ENCODE data around the gene ROPN1.
"Not testable (repeated sequence)": the region's sequence is repeated elsewhere in the genome, so short reads cannot be mapped to it uniquely, and the experiment has no call there.

The ROPN1 gene

DNA sequence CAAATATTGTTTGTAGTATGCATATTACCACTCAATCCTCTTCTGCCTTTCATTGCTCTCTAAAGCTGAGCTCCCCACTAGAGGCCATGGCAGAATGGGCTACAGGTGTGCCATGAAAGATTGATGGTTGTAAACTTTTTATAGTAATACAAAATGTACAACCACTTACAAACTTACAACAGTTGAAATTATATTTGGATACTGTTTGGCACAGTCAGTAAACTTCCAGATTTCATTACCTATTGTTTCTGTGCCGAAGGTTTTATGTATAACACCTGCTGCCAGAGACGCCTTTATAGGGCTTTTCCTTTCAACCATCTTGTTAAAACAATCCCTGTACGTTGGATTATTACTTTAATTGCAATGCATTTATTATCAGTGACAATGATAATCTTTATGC lies 7.0 kb downstream of the ROPN1 start:
- no peak for TF ChIP-seq TARDBP (IDR thresholded peaks at IDR 0.05)
- no peak for TF ChIP-seq HDGF (IDR thresholded peaks at IDR 0.05; ENCODE audit: borderline replicate concordance)
- no peak for TF ChIP-seq SUZ12 (IDR thresholded peaks at IDR 0.05)
- no peak for TF ChIP-seq ARNT (IDR thresholded peaks at IDR 0.05)
- ChIA-PET CTCF (interaction anchor here (0.6 kb wide), 1 partner anchor 343 kb away, joined by 3 read pairs; no protein-coding TSS in a partner anchor), POLR2A (no interaction called here)

DNA sequence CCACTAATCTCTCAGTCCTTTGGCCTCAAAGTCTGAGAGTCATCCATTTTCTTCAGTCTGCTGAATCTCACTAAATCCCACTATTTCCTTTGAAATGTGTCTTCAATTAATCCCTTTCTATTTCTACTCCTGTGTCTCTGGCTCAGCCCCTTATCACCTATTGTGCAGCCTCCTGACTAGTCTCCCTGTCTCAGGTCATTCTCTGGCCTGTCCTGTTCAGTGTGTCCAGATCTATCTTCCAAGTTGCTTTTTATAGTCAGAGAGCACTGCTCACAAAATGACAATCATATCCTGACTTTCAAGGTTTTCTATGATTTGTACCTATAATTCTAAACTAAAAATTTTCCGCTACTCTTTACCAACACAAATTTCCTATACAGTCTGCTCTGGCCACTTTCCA lies 7.6 kb downstream of the ROPN1 start:
- ChIA-PET CTCF (no interaction called here), POLR2A (no interaction called here)
- no peak for DNase-seq (ENCODE audit: extremely low spot score)
- TF ChIP-seq FOXA1 (IDR thresholded peaks at IDR 0.05) (no peak), FOXM1 (IDR thresholded peaks at IDR 0.05; ENCODE audit: borderline replicate concordance) (no peak), ZNF384 (IDR thresholded peaks at IDR 0.05) (no peak), LEF1 (IDR thresholded peaks at IDR 0.05; ENCODE audit: borderline replicate concordance) (no peak), ARNT (IDR thresholded peaks at IDR 0.05) (no peak), HDGF (IDR thresholded peaks at IDR 0.05; ENCODE audit: borderline replicate concordance) (no peak), NFRKB (IDR thresholded peaks at IDR 0.05) (no peak), ELF4 (IDR thresholded peaks at IDR 0.05) (no peak)
- TF ChIP-seq, protein P1, sequence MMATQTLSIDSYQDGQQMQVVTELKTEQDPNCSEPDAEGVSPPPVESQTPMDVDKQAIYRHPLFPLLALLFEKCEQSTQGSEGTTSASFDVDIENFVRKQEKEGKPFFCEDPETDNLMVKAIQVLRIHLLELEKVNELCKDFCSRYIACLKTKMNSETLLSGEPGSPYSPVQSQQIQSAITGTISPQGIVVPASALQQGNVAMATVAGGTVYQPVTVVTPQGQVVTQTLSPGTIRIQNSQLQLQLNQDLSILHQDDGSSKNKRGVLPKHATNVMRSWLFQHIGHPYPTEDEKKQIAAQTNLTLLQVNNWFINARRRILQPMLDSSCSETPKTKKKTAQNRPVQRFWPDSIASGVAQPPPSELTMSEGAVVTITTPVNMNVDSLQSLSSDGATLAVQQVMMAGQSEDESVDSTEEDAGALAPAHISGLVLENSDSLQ (IDR thresholded peaks at IDR 0.05) = no peak

More for the DNA sequence above, 7.0 kb downstream of the ROPN1 start:
- no peak for DNase-seq (ENCODE audit: extremely low spot score)

DNA sequence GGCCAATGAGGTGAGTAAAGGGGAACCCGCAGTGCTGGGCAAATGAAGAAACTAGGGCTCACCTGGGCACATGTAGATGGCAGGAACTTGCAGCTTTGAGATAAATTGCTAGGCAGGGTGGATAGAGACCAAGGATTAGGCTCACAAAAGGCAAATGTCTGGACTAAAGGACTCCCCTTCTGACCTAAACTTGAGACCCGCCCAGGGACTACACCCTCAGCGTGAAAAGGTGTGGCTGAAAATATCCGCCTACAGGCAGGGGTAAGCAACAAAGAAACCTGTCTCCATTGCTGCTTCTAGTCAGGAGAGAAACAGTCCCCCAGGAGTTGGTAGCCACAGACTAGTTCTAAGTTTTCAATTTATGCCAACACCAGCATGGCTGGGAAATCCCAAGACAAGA lies 10.6 kb downstream of the ROPN1 start:
- CTCF ChIA-PET; DNase-seq (ENCODE audit: extremely low spot score); POLR2A ChIA-PET: not testable (repeated sequence)

DNA sequence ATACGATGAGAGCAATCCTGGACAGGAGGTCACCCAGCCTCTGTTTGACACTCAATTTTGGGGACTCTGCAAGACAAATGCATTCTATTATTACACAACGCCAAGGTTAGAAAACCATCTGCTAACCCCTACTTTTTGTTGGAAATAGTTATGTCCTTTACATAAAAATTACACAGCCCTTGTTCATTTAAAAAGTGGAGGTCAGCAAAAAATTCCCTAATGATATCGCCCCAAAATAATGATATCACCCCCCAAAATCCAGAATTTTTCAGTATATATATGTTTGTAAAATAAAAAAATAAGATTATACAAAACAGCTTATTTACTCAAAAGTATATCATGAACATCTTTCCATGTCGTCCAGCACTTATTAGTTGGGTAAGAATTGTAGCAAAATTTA lies 11.4 kb downstream of the ROPN1 start:
- TF ChIP-seq LEF1 (IDR thresholded peaks at IDR 0.05; ENCODE audit: borderline replicate concordance) = no peak
- no peak for TF ChIP-seq NFRKB (IDR thresholded peaks at IDR 0.05)
- no peak for TF ChIP-seq FOXM1 (IDR thresholded peaks at IDR 0.05; ENCODE audit: borderline replicate concordance)
- TF ChIP-seq FOXK2 (IDR thresholded peaks at IDR 0.05) = no peak
- TF ChIP-seq L3MBTL2 (conservative IDR thresholded peaks at IDR 0.05) = no peak
- no peak for TF ChIP-seq SUZ12 (IDR thresholded peaks at IDR 0.05)
- TF ChIP-seq CTBP1 (IDR thresholded peaks at IDR 0.05; ENCODE audit: borderline replicate concordance) = no peak
- DNase-seq (ENCODE audit: extremely low spot score) = no peak
- CTCF ChIA-PET = interaction anchor here (0.5 kb wide), 1 partner anchor 88 kb away, joined by 4 read pairs; no protein-coding TSS in a partner anchor
- POLR2A ChIA-PET = no interaction called here

DNA sequence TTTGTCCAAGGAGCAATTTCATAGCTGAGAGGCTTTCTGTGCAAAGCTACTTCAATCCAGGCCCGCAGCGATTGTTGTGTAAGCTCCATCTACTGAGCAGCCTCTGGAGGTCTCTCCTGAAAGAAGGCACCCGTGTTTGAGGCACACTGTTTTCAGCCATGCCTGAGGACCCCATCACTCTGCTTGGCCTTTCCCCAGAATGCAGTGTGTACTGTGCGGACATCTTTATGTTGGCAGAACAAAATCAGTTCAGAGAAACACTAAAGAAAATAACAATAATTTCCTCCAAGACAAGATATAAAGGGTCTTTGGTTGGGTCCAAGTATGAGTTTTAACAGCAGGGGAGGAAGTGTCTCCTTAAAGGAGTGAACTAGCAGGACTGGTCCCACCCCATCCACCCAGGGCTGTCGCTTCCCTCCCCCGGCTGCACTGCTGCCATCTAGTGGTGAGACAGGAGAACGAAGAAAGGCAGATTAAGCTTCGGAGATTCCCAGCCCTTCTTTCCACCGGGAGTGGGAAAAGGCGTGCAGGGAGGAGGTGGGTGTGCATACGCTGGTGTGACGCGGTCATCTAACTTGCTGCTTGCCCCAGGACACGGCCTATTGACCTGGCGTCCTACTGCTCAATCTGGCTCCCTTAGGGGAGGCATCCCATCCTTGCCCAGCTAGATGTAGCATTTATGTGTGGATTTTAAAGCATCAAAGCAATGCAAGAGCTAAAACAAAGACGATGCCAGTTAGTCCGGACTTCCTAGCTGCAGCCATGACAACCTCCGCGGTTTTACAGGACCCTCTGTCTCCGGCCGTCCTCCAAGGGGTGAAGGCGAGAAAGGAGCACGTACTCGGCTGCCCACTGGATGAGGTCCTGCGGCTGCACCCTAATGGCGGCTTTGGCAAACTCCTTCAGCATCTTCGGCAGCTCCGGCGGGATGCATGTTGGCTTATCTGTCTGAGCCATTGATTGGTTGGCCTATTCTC lies 12.1 kb downstream of the ROPN1 start:
- POLR2A ChIA-PET = not testable (repeated sequence)
- CTCF ChIA-PET = interaction anchor here (0.5 kb wide), 1 partner anchor 89 kb away, joined by 4 read pairs; no protein-coding TSS in a partner anchor
- peak; percentile 50 for DNase-seq (ENCODE audit: extremely low spot score)

DNA sequence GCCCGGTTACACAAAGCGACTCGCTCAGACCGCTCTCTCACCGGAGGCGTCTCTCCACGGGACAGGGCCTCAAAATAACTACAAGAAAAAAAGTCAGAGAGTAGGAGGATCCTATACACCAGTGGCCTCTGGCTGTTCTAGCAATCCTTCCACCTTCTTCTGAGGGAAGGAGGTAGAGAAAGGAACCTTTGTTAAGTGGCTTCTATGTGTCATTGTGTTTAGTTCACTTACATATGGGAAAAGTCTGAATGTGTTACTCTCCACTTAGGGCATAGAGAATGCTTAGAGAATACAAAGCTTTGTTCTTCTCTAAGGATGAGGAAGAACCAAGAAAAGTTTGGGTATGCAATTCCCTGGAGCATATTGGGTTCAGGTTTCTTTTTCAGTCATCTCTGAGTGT lies 15.0 kb downstream of the ROPN1 start:
- DNase-seq (ENCODE audit: extremely low spot score); CTCF ChIA-PET: not testable (repeated sequence)
- POLR2A ChIA-PET = interaction anchor here (1.9 kb wide), 1 partner anchor 16 kb away, joined by 5 read pairs; the partner anchor contains the start of gene CCDC14

DNA sequence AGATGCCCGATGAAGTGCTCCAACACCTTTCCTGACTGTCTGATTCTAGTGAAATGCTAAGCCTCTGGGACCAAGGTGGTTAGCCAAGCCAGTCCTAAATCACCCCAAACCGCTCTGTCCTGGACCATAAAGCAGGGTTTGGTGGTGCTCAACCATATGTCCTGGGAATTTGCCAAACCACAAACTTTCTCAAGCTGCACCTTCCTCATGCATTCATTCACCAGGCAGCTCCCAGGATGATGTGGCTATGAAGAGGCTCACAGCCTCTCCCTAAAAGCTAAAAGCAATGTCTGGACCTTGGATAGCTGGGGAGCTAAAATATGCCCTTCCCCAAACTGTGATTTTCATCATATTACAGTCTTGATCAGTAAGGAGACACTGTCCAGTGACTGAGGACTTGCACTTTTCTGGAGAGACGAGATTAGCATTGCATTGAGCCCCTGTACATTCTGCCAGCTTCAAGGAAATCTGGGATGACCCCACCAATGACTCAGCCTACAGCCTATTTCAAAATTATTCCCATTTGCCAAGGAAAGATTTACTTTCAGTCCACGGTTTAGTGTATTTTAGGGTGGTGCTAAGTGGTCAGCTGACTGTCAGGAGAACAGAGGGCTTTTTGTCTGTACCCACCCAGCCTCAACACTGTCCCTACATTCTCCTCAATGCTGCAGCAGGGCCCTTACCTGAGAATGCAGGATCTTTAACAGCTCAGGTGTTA lies 15.6 kb downstream of the ROPN1 start:
- CTCF ChIA-PET; DNase-seq (ENCODE audit: extremely low spot score): not testable (repeated sequence)
- POLR2A ChIA-PET = interaction anchor here (1.9 kb wide), 1 partner anchor 15 kb away, joined by 5 read pairs; the partner anchor contains the start of gene CCDC14

DNA sequence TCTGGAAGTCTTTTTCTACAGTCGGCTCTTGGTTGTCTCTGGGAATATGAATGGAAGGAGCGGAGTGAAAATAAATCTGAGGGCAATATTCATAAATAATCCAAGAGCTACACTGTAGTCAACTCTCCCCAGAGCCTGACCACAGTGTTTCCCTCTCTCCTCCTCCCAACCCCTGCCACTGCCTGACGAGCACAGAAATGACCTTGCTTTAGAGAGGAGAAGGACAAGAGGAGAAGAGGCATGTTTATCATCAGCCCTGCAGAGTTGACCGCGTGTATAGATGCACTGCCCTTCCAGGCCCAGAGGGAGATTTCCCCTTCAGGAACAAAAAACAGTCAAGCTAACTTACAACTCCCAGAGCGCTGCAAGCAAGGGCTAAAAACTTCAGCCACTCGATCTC lies 16.9 kb downstream of the ROPN1 start:
- DNase-seq (ENCODE audit: extremely low spot score); CTCF ChIA-PET; POLR2A ChIA-PET: not testable (repeated sequence)

DNA sequence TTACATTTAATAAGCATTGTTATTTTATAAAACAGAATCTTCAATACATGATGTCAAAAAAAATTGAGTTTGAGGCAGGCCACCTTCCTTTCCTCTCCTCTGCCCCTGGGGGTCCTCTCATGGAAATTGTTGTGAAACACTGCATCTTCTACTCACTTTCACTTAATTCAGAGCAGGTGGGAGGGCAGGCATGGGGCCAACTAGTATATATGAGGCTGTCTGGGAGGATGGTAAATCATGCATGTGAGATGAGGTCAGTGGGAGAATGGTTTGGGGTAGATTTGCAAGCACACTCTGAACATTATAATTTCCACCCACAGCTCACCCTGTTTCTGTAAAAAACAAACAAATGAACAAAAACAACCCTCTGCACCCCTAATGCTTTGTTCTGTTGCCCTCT lies 20.5 kb downstream of the ROPN1 start:
- ChIA-PET CTCF (no interaction called here), POLR2A (interaction anchor here (1.5 kb wide), 1 partner anchor 10 kb away, joined by 5 read pairs; the partner anchor contains the start of gene CCDC14)
- no peak for DNase-seq (ENCODE audit: extremely low spot score)
- TF ChIP-seq CTBP1 (IDR thresholded peaks at IDR 0.05; ENCODE audit: borderline replicate concordance) = no peak
- TF ChIP-seq SUZ12 (IDR thresholded peaks at IDR 0.05) = no peak

DNA sequence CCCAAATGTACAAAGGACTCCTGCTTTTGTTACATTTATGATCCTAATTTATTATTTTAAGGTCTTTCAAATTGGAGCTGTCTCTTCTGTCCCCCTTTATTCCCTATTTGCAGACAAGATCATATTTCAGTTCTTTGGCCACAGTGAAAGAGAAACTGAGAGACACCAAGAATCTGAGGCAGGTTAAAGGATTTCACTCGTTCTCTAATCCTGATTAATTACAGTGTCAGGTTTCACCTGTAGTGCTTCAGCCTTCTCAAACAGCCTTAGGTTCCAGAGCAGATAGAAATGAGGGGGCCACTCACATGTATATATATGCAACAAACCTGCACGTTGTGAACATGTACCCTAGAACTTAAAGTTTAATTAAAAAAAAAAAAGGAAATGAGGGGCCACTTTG lies 24.7 kb downstream of the ROPN1 start:
- POLR2A ChIA-PET; CTCF ChIA-PET; DNase-seq (ENCODE audit: extremely low spot score): not testable (repeated sequence)

DNA sequence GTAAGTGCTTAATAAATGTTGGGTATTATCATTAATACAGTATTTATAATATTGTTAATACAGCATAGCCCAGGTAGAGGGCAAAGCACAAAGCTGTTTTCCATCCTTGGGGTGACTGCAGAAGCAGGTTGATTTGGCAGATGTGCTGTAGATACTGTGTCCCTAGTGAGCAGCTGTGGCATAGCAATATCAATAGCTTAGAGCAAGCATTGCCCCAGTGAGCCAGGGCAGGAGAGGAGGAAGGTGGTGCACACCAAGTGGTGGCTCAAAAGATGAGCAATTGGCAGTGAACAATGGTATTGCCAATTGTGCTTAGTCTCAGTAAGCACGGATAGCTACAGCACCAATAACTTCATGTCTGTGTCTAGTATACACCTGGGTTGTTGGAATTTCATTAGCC lies 25.1 kb downstream of the ROPN1 start:
- CTCF ChIA-PET; POLR2A ChIA-PET; DNase-seq (ENCODE audit: extremely low spot score): not testable (repeated sequence)

DNA sequence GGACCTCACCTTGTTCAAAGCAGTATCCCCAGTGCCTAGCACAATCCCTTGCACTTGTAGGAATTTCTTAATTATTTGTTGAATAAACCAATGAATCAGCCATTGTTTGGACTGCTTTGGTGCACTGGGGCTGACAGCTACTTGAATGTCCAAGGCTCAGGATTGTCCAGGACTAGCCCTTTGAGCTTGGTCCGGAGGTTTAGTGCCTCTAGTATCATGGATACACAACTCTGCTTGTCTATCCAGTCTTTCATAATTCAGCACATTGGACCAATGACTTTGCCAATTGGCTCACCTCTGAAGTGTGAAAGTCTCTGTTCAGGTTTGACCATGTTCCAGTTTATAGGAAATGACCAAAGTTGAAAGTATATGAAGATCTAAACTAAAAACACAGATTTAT lies 27.1 kb downstream of the ROPN1 start:
- CTCF ChIA-PET; DNase-seq (ENCODE audit: extremely low spot score); POLR2A ChIA-PET: not testable (repeated sequence)

Data from HEK293T (cell line).